Liver (tissue), 9 donors: ENCODE measurements around the gene PAN3. TPM values are rescaled to one million over a fixed set of nuclear protein-coding genes. Genes with fewer than 3 reads are reported as not detected.

ENCODE experiments used
- DNase-seq: peaks from one replicate; pipeline ENCODE4 v3.0.0-alpha.2; 2017; ENCODE audit warnings: low spot score
- H3K27ac ChIP-seq, 2 donors: one replicate each; pipeline ENCODE4 v1.7.0; 2013; ENCODE audit warnings: inconsistent platforms in 2 of 2, low read length in 2 of 2, control low read depth in 1 of 2, low read depth in 1 of 2, mild to moderate bottlenecking in 1 of 2
- H3K27me3 ChIP-seq, 4 donors: one replicate each; pipeline versions ENCODE4 v1.6.1 to v1.7.0; 2013; ENCODE audit warnings: low read length in 3 of 4, inconsistent platforms in 1 of 4, mild to moderate bottlenecking in 1 of 4, moderate library complexity in 1 of 4; ENCODE audit not compliant: control insufficient read depth in 4 of 4, insufficient read depth in 4 of 4
- H3K36me3 ChIP-seq, 4 donors: one replicate each; pipeline versions ENCODE4 v1.6.1 to v1.7.0; 2013; ENCODE audit warnings: low read length in 3 of 4, mild to moderate bottlenecking in 3 of 4, low read depth in 1 of 4, moderate library complexity in 1 of 4; ENCODE audit not compliant: control insufficient read depth in 4 of 4, insufficient read depth in 3 of 4
- H3K4me1 ChIP-seq, 4 donors: one replicate each; pipeline versions ENCODE4 v1.6.1 to v1.7.0; 2013; ENCODE audit warnings: low read length in 3 of 4, mild to moderate bottlenecking in 3 of 4, moderate library complexity in 1 of 4; ENCODE audit not compliant: control insufficient read depth in 4 of 4, insufficient read depth in 4 of 4
- H3K4me3 ChIP-seq, 3 donors: one replicate each; pipeline versions ENCODE4 v1.6.1 to v1.7.0; 2013; ENCODE audit warnings: low read length in 3 of 3, control low read depth in 1 of 3, low read depth in 1 of 3, mild to moderate bottlenecking in 1 of 3
- H3K9ac ChIP-seq, 2 donors: one replicate each; pipeline ENCODE4 v1.7.0; 2013; ENCODE audit warnings: low read length in 2 of 2, mild to moderate bottlenecking in 2 of 2, moderate library complexity in 2 of 2, control low read depth in 1 of 2, low read depth in 1 of 2
- H3K9me3 ChIP-seq, 4 donors: one replicate each; pipeline versions ENCODE4 v1.6.1 to v1.7.0; 2013; ENCODE audit warnings: low read length in 3 of 4; ENCODE audit not compliant: control insufficient read depth in 4 of 4
- ATF3 ChIP-seq: IDR thresholded peaks from 2 replicates; pipeline ENCODE4 v1.6.1; 2016; ENCODE audit warnings: antibody characterized with exemption
- CTCF ChIP-seq: fragments of 150-350 bp; IDR thresholded peaks from 2 replicates; pipeline ENCODE4 v1.5.1; 2017; ENCODE audit warnings: improper control_type of control experiment, low read depth, low read length; ENCODE audit not compliant: missing input control
- EGR1 ChIP-seq, 2 donors: IDR thresholded peaks; 2 replicates each; pipeline ENCODE4 v1.6.1; 2016 to 2018; ENCODE audit warnings: antibody characterized with exemption in 2 of 2, low read depth in 2 of 2
- FOXA1 ChIP-seq: IDR thresholded peaks from 2 replicates; pipeline ENCODE4 v1.6.1; 2016; ENCODE audit warnings: antibody characterized with exemption
- FOXA2 ChIP-seq: IDR thresholded peaks from 2 replicates; pipeline ENCODE4 v1.6.1; 2016; ENCODE audit warnings: antibody characterized with exemption
- GABPA ChIP-seq, 2 donors: IDR thresholded peaks in 1 of 2; conservative IDR thresholded peaks in 1 of 2; 2 replicates each; pipeline ENCODE4 v1.6.1; 2016; ENCODE audit warnings: antibody characterized with exemption in 2 of 2, mild to moderate bottlenecking in 1 of 2, moderate library complexity in 1 of 2
- HNF4A ChIP-seq, 2 donors: conservative IDR thresholded peaks; 2 replicates each; pipeline ENCODE4 v1.6.1; 2016; ENCODE audit warnings: antibody characterized with exemption in 2 of 2, mild to moderate bottlenecking in 2 of 2
- HNF4G ChIP-seq: IDR thresholded peaks from 2 replicates; pipeline ENCODE4 v1.6.1; 2016; ENCODE audit warnings: antibody characterized with exemption
- JUND ChIP-seq, 2 donors: IDR thresholded peaks; 2 replicates each; pipeline ENCODE4 v1.6.1; 2016; ENCODE audit warnings: antibody characterized with exemption in 2 of 2
- NR2F2 ChIP-seq: IDR thresholded peaks from 2 replicates; pipeline ENCODE4 v1.6.1; 2016; ENCODE audit warnings: antibody characterized with exemption
- RAD21 ChIP-seq, 2 donors: IDR thresholded peaks; 2 replicates each; pipeline ENCODE4 v1.6.1; 2016; ENCODE audit warnings: antibody characterized with exemption in 2 of 2, mild to moderate bottlenecking in 2 of 2
- REST ChIP-seq: IDR thresholded peaks from 2 replicates; pipeline ENCODE4 v1.6.1; 2016; ENCODE audit warnings: antibody characterized with exemption, mild to moderate bottlenecking
- RXRA ChIP-seq, 2 donors: IDR thresholded peaks; 2 replicates each; pipeline ENCODE4 v1.6.1; 2017 to 2018; ENCODE audit warnings: antibody characterized with exemption in 2 of 2, mild to moderate bottlenecking in 1 of 2
- SP1 ChIP-seq: IDR thresholded peaks from 2 replicates; pipeline ENCODE4 v1.6.1; 2018; ENCODE audit warnings: antibody characterized with exemption, mild to moderate bottlenecking
- TAF1 ChIP-seq: conservative IDR thresholded peaks from 2 replicates; pipeline ENCODE4 v1.6.1; 2016; ENCODE audit warnings: antibody characterized with exemption, mild to moderate bottlenecking
- YY1 ChIP-seq: IDR thresholded peaks from 2 replicates; pipeline ENCODE4 v1.6.1; 2016; ENCODE audit warnings: antibody characterized with exemption, mild to moderate bottlenecking
- WGBS: extraction: QIAGEN DNeasy Blood & Tissue Kit; methylation state at CpG from one replicate; pipeline ENCODE4 v1.1.7; 2013; 5-methylcytosine and 5-hydroxymethylcytosine counted together
- polyA plus RNA-seq, 2 donors: library from polyadenylated mRNA; stranded (reverse) in 1 of 2; unstranded in 1 of 2; fragments of 200-250 nt in 1 of 2; fragments of >200 nt in 1 of 2; fragmentation: Nextera tagmentation in 1 of 2; extraction: Ambion mirVana in 1 of 2; gene quantifications; one replicate each; pipeline versions ENCODE4 v1.2.1 to v1.2.3, GENCODE V29; 2013 to 2015
- total RNA-seq, 2 donors: library from RNA; depleted of rRNA; stranded (reverse); fragments of >200 nt; gene quantifications; one replicate each; pipeline ENCODE4 v1.2.3, GENCODE V29; 2014
- TF ChIP-seq, protein P1 (sequence below): IDR thresholded peaks from 2 replicates; pipeline ENCODE4 v1.6.1; 2016; ENCODE audit warnings: antibody characterized with exemption
- TF ChIP-seq, protein P2 (sequence below): IDR thresholded peaks from 2 replicates; pipeline ENCODE4 v1.6.1; 2016; ENCODE audit warnings: antibody characterized with exemption
- donor health status: healthy.
- donor health status: healthy.
- donor health status: healthy.
- donor health status: healthy.
- donor health status: healthy.

Gene PAN3
- total and polyA plus RNA-seq, 4 donors: 2.9 to 22.8 (median 11.6) TPM

DNA sequence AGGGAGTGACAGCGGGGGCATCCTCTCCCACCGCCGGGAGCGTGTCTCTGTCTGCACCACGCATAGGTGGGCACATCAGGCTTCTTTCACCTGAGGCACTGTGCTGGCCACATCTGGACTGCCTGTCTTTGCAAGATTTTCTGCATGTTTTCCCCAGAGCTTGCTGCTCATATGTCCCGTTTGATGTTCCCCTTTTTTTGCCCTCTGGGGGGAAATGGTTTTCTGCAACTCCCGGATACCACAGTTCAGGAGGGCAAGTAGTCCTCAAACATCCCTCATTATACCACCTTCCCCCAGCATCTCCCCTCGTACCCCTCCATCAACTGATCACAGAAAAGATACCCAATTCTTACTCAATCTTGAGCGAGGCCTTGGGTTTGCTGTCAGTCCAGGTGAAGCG lies 168.0 kb downstream of the PAN3 start (continued):
- TF ChIP-seq ATF3: no peak
- TF ChIP-seq YY1: no peak
- no peak for TF ChIP-seq TAF1
- TF ChIP-seq HNF4A (conservative IDR thresholded peaks at IDR 0.05): no peak
- TF ChIP-seq EGR1 (IDR thresholded peaks at IDR 0.05; ENCODE audit: low read depth in 2 of 2): no peak
- TF ChIP-seq RAD21 (IDR thresholded peaks at IDR 0.05): no peak
- TF ChIP-seq FOXA1: no peak
- TF ChIP-seq SP1: no peak
- TF ChIP-seq, protein P1, sequence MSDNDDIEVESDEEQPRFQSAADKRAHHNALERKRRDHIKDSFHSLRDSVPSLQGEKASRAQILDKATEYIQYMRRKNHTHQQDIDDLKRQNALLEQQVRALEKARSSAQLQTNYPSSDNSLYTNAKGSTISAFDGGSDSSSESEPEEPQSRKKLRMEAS: no peak
- no peak for TF ChIP-seq HNF4G
- no peak for TF ChIP-seq RXRA (IDR thresholded peaks at IDR 0.05)
- no peak for TF ChIP-seq JUND (IDR thresholded peaks at IDR 0.05)

- no peak overlapping the region for H3K27ac ChIP-seq
- TF ChIP-seq FOXA2 (no peak), RXRA (IDR thresholded peaks at IDR 0.05) (no peak), FOXA1 (no peak), JUND (IDR thresholded peaks at IDR 0.05) (no peak), YY1 (no peak), GABPA (IDR thresholded peaks at IDR 0.05 in 1 of 2, conservative IDR thresholded peaks at IDR 0.05 in 1 of 2) (no peak), HNF4G (no peak), NR2F2 (no peak), HNF4A (conservative IDR thresholded peaks at IDR 0.05) (no peak), RAD21 (IDR thresholded peaks at IDR 0.05) (no peak), ATF3 (no peak), SP1 (no peak), TAF1 (no peak), REST (no peak), EGR1 (IDR thresholded peaks at IDR 0.05; ENCODE audit: low read depth in 2 of 2) (no peak), CTCF (no peak)
- TF ChIP-seq, protein P1: no peak
- TF ChIP-seq, protein P2, sequence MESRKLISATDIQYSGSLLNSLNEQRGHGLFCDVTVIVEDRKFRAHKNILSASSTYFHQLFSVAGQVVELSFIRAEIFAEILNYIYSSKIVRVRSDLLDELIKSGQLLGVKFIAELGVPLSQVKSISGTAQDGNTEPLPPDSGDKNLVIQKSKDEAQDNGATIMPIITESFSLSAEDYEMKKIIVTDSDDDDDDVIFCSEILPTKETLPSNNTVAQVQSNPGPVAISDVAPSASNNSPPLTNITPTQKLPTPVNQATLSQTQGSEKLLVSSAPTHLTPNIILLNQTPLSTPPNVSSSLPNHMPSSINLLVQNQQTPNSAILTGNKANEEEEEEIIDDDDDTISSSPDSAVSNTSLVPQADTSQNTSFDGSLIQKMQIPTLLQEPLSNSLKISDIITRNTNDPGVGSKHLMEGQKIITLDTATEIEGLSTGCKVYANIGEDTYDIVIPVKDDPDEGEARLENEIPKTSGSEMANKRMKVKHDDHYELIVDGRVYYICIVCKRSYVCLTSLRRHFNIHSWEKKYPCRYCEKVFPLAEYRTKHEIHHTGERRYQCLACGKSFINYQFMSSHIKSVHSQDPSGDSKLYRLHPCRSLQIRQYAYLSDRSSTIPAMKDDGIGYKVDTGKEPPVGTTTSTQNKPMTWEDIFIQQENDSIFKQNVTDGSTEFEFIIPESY: no peak
Measured at GRCh38 chr13:28313579-28313978, 175.2 kb downstream of the PAN3 start.

More at GRCh38 chr13:28313579-28313978, 175.2 kb downstream of the PAN3 start:
- Histone ChIP-seq H3K9me3 (no peaks in the 10 kb centered on the region), H3K4me3 (no peak overlapping the region), H3K9ac (no peak overlapping the region), H3K36me3 (no peaks in the 10 kb centered on the region), H3K4me1 (no peaks in the 10 kb centered on the region), H3K27me3 (no peaks in the 10 kb centered on the region)
- 84% methylated on average over 6 of the region's 6 CpGs for WGBS
- no peak for DNase-seq
